ENCODE measurements around the gene COL24A1.
A peak's percentile ranks its signal among the peaks of the same experiment; 100 is the strongest.

Gene COL24A1

GRCh38 chr1:86156566-86157455 lies at the start of gene COL24A1:
Gene COL24A1, minus strand, starts transcription at chr1:86156772. Its CDS starts 376 bp downstream, at chr1:86156396.
- peak in 2 of 3 donors; percentile 39 to 56 for DNase-seq

- DNase-seq = no peak
Measured at GRCh38 chr1:86205741-86206140, 49.2 kb upstream of the COL24A1 start.

- DNase-seq = no peak
Measured at GRCh38 chr1:86202552-86203340, 46.2 kb upstream of the COL24A1 start.

- no peak for DNase-seq
Measured at GRCh38 chr1:86201311-86201710, 44.7 kb upstream of the COL24A1 start.

GRCh38 chr1:86200901-86201300 lies 44.3 kb upstream of the COL24A1 start:
- DNase-seq = no peak

- no peak for DNase-seq
Measured at GRCh38 chr1:86197206-86197855, 40.8 kb upstream of the COL24A1 start.

GRCh38 chr1:86195281-86195680 lies 38.7 kb upstream of the COL24A1 start:
- DNase-seq = no peak

- DNase-seq = no peak
Measured at GRCh38 chr1:86194491-86195034, 38.0 kb upstream of the COL24A1 start.

GRCh38 chr1:86192417-86192816 lies 35.8 kb upstream of the COL24A1 start:
- no peak for DNase-seq

- no peak for DNase-seq
Measured at GRCh38 chr1:86191958-86192357, 35.4 kb upstream of the COL24A1 start.

GRCh38 chr1:86190873-86191272 lies 34.3 kb upstream of the COL24A1 start:
- DNase-seq = no peak

- DNase-seq = no peak
Measured at GRCh38 chr1:86184426-86184825, 27.9 kb upstream of the COL24A1 start.

GRCh38 chr1:86183810-86184209 lies 27.2 kb upstream of the COL24A1 start:
- no peak for DNase-seq

- no peak for DNase-seq
Measured at GRCh38 chr1:86176226-86176625, 19.7 kb upstream of the COL24A1 start.

- DNase-seq = no peak
Measured at GRCh38 chr1:86175756-86176155, 19.2 kb upstream of the COL24A1 start.

- no peak for DNase-seq
Measured at GRCh38 chr1:86169625-86170024, 13.1 kb upstream of the COL24A1 start.

GRCh38 chr1:86159800-86160199 lies 3.2 kb upstream of the COL24A1 start:
- no peak for DNase-seq

- peak in 2 of 3 donors; percentile 26 to 46 for DNase-seq
Measured at GRCh38 chr1:86155807-86156565, 586 bp downstream of the COL24A1 start.

GRCh38 chr1:86155051-86155806 lies 1.3 kb downstream of the COL24A1 start:
- DNase-seq = peak in 2 of 3 donors; percentile 39 to 63

GRCh38 chr1:86154571-86155050 lies 2.0 kb downstream of the COL24A1 start:
- DNase-seq = peak in 2 of 3 donors; percentile 43 to 50

- peak in 2 of 3 donors; percentile 32 to 70 for DNase-seq
Measured at GRCh38 chr1:86153836-86154235, 2.7 kb downstream of the COL24A1 start.

All from suppressor macrophage treated with lipopolysaccharide for 1 hour (primary cell).